Measurements from ENCODE around the gene PEX7.
"Not testable (repeated sequence)": the region's sequence is repeated elsewhere in the genome, so short reads cannot be mapped to it uniquely, and the experiment has no call there.

The PEX7 gene

DNA sequence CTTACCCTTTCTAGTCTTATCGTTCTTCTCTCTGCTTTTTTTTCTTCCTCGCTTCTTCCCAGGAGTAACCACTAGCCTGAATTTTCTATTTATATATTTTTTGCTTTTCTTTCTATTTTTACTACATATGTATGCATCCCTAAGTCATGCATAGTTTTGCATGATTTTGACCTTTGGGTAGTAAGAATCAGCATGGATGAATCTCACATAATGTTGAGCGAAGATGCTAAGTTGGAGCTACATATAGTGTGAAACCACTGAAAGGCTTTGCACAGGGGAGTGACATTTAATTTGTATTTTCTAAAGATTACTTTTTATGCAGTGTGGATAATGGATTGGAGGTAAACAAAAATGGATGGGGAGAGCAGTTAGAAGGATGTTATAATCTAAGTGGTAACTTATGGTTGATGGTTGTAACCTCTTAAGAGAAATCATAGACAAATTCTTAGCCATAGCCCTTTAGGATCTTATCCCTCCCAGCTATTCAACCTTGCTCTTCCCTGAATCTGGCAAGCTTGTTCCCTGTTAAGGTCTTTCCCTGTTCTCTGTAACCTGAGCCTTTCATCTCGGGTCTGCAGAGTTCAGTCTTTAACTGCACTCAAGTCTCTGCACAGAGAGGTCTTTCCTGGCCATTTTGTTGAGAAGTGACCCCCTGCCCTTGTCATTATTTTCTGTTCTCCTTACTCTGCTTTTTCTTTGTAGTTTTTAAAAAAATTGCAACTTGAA, 18.0 kb downstream of the PEX7 start:
- no peak for DNase-seq (ENCODE audit: low read depth)

DNA sequence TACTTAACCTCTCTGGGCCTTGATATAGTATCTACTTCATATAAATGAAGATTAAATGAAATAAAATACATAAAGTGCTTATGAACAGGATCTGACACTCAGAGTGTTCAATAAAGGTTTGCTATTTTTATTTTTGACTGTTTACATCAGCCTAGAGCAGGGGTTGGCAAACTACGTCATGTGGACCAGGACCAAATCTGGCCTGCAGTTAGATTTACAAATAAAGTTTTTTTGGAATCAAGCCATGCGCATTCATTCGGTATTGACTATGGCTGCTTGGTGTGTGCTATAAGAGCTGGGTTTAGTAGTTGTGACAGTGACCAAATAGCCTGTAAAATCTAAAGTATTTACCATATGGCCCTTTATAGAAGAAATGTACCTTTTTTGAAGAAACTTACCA, 20.8 kb downstream of the PEX7 start:
- no peak for DNase-seq (ENCODE audit: low read depth)

DNA sequence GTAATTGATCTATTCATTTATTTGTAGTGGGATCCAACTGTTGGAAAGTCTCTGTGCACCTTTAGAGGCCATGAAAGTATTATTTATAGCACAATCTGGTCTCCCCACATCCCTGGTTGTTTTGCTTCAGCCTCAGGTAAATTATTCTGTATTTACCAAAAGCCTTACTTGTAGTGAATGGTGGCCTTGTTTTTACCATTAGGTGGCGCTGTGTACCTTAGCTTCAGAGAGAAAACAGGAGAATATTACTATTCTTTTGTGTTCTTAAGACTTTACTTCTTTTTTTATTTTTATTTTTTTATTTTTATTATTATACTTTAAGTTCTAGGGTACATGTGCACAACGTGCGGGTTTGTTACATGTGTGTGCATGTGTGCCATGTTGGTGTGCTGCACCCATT, 23.7 kb downstream of the PEX7 start:
- no peak for DNase-seq (ENCODE audit: low read depth)

DNA sequence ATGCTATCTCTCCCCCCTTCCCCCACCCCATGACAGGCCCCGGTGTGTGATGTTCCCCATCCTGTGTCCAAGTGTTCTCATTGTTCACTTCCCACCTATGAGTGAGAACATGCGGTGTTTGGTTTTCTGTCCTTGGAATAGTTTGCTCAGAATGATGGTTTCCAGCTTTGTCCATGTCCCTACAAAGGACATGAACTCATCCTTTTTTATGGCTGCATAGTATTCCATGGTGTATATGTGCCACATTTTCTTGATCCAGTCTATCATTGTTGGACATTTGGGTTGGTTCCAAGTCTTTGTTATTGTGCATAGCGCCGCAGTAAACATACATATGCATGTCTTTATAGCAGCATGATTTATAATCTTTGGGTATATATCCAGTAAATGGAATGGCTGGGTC, 24.1 kb downstream of the PEX7 start:
- not testable (repeated sequence) for DNase-seq (ENCODE audit: low read depth)

DNA sequence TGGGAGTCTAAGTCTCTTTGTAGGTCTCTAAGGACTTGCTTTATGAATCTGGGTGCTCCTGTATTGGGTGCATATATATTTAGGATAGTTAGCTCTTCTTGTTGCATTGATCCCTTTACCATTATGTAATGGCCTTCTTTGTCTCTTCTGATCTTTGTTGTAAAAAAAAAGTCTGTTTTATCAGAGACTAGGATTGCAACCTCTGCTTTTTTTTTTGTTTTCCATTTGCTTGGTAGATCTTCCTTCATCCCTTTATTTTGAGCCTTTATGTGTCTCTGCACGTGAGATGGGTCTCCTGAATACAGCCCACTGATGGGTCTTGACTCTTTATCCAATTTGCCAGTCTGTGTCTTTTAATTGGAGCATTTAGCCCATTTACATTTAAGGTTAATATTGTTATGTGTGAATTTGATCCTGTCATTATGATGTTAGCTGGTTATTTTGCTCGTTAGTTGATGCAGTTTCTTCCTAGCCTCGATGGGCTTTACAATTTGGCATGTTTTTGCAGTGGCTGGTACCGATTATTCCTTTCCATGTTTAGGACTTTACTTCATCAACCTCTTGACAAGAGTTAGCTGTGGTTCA, 27.7 kb downstream of the PEX7 start:
- not testable (repeated sequence) for DNase-seq (ENCODE audit: low read depth)

DNA sequence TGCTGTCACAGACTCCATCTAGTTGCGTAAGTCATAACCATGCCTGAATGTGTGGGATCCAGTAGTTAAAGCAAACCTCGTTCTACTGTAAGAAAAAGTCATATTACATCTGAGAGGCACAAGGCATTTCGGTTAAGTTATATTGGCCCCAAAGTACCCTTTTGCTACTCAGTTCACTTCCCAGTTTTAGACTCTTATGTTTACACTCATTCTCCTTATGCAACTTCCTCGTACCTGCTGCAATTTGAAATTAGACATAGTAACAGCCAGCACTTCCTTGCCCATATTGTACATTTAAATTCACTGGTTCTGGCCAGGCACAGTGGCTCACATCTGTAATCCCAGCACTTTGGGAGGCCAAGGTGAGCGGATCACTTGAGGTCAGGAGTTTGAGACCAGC, 37.0 kb downstream of the PEX7 start:
- DNase-seq (ENCODE audit: low read depth) = no peak

DNA sequence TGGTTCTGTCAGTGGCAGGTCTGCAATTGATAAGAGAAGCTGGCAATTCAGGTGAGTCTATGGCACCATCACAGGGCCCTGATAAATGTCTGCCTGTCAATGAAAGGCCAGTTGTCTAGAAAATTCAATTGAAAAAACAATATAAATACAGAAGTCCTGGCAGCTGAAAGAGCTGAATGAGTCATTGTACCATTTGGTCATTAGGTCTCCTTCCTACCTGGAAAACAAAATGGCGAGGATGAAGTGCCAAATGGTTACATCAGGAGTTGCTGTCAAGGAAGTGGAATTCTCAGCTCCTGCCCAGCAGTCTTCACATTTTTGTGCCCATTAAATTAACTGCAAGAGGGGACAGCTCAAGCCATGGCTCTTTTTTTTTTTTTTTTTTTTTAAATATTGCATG, 37.7 kb downstream of the PEX7 start:
- DNase-seq (ENCODE audit: low read depth) = no peak

DNA sequence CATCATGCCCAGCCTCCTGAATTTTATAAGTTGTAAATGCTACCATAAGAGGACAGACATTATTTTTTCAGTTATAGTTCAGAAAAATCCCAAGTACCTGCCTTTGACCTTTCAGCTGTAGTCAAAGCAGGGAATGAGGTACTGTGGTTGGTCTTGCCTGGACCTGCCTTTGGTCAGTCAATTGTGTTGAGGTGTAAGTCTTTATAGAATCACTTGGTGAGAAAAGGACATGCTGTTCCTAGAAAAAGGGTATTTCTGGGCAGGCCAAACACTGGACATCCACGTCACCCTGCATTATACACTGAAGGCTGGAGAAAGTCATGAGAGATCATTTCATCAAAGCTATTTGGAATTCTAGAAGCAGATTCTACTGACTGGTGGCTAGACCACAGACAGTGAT, 40.3 kb downstream of the PEX7 start:
- DNase-seq (ENCODE audit: low read depth) = no peak

DNA sequence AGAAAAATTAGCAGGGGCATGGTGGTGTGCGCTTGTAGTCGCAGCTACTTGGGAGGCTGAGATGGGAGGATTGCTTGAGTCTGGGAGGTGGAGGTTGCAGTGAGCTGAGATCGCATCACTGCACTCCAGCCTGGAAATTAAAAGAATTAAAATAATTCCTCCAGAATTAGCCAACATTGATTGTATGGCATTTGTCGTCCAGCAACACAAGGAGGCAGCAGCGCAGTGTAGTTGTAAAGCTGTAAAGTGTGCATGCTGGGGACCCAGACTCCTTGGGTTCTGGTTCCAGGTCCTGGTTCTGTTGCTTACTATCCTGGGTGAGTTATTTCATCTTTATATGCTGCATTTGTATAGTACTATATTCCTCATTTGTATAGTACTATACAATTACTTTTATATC, 41.4 kb downstream of the PEX7 start:
- DNase-seq (ENCODE audit: low read depth) = no peak

DNA sequence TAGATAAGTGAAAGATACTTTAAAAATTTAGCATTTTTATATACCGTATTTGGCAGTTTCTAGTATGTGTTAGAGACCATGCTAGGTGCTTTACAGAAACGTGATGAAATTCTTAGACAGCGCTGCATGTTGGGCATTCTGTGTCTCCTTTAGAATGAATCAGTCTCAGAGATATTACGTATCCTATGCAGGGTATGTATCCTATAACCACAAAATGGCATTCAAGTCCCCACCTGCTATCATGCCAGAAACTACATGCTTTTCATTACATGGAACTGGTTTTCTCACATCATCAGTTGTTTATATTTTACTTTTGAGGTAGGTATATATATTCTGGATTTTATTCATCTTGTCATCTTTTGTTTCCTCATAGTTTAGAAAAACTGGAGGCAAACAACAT, 42.3 kb downstream of the PEX7 start:
- DNase-seq (ENCODE audit: low read depth) = no peak

DNA sequence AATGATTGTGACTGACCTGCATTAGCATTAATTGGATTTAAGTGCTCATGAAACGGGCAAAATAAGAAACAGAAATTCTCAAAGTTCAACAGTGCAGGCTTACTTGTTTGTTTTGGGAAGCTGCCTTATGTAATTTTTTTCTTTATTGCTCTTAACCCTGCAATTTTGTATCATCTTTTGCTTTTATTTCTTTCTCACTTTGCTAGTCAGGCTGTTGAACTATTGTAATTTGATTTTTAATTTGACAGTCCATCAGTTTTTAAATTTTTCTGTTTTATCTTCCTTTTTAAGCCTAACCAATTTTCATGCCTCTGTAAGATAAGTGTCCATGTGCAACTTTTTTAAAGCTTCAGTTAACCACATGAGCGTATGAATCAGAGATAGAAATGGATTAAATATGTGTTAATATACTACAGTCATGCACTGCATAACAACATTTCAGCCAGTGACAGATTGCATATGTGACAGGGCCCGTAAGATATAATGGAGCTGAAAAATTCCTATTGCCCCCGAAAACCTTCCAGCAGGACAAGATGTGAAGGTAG, 44.6 kb downstream of the PEX7 start:
- DNase-seq (ENCODE audit: low read depth) = no peak

DNA sequence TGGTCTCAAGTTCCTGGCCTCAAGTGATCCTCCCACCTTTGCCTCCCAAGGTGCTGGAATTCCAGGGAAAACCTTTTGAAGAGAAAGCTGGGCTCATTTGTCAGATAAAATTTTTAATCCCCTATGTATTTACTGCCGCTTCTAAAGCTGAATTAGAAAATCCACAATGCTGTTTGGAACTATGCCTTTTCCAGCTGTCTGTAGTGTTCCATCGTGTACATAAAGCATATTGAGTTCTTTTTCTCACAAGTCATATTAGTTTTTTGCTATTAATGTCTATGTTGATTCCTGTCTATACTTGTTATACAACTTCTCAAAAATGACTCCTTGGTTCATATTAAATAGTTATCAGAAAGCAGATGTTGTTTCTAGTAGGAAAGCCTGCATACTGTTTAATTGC, 47.1 kb downstream of the PEX7 start:
- no peak for DNase-seq (ENCODE audit: low read depth)

DNA sequence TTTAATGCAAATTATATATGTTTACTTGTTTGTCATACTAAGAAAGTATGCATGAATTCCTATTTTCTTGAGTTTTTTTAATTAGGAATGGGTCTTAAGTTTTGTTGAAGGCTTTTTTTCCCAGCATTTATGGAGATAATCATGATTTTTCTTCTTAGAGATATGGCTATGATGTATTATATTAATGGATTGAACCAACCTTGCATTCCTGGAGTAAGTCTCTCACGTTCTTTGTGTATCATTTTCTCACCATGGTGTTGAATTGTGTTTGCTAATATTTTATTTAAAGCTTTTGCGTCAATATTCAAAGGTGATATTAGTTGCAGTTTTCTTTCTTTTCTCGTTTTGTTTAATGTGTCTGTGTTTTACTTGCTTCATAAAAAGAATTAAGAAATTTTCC, 51.4 kb downstream of the PEX7 start:
- no peak for DNase-seq (ENCODE audit: low read depth)

DNA sequence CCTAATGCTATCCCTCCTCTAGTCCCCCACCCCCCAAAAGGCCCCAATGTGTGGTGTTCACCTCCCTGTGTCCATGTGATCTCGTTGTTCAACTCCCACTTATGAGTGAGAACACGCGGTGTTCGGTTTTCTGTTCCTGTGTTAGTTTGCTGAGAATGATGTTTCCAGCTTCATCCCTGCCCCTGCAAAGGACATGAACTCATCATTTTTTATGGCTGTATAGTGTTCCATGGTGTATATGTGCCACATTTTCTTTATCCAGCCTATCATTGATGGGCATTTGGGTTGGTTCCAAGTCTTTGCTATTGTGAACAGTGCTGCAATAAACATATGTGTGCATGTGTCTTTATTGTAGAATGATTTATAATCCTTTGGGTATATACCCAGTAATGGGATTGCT, 54.1 kb downstream of the PEX7 start:
- not testable (repeated sequence) for DNase-seq (ENCODE audit: low read depth)

DNA sequence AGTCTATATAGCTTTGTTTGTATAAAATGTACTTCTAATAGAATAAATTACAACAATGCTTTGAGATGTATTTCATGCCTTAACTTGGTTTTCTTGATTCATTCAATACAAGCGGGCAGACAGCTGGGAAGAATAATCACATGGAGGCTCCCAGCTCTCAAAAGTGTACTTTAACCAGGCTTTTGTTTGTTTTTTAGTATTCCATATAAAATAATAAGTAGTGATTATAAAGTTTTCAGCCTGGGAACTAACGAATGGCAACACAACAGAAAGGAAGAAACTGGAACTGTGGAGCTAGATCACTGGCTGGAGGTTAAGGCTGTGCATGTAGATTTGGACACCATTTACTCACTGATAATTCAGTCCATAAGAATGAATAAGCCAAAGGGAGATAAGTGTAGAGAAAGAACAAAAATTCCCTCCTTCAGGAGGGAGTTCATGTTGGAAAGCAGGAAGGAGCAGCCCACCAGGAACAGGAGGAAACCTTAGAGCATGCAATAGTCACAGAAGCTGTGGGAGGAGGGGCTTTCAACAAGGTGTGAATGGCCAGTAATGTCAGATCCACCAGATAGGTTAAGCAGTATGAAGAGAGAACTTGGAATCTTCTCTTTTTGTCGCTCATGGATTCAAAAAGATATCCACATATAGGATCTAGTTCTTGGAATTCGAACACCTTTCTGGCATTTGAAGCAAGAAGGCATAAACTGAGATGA, 58.5 kb downstream of the PEX7 start:
- DNase-seq (ENCODE audit: low read depth) = no peak

DNA sequence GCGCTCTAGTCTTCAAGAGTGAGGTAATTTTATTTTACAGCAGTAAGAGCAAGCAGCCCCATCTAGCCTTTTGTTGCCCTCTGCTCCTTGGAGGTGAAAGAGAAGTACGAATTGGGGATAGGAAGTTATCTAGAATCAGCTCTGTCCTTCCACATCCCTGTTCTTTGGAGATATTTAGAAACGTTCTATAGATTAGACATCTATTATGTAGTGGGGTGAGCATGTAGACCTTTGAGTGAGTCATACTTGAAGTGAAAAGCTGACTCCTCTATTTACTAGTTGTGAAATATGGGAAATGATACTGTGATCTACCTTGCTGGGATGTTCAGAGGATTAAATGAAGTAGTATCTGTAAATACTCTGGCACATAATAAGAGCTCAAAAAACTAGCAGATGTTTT, 63.7 kb downstream of the PEX7 start:
- DNase-seq (ENCODE audit: low read depth) = no peak

DNA sequence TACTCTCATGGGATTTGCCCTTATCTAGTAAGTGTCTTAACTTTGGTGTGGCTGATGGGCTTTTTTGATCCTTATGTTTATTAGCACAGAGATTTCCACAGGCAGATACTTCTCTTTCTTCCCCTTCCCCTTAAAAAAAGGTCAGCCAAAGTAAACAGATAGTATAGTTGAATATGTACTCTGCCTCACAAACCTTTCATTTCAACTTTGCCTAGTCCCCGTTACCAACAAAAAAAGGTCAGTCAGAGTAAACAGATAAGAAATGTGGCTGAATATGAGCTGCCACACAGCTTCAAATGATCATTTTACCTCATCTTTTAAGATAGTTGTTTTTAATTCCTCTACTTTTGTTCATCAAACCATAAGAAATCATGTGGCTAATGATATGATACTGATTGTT, 65.6 kb downstream of the PEX7 start:
- DNase-seq (ENCODE audit: low read depth) = no peak

DNA sequence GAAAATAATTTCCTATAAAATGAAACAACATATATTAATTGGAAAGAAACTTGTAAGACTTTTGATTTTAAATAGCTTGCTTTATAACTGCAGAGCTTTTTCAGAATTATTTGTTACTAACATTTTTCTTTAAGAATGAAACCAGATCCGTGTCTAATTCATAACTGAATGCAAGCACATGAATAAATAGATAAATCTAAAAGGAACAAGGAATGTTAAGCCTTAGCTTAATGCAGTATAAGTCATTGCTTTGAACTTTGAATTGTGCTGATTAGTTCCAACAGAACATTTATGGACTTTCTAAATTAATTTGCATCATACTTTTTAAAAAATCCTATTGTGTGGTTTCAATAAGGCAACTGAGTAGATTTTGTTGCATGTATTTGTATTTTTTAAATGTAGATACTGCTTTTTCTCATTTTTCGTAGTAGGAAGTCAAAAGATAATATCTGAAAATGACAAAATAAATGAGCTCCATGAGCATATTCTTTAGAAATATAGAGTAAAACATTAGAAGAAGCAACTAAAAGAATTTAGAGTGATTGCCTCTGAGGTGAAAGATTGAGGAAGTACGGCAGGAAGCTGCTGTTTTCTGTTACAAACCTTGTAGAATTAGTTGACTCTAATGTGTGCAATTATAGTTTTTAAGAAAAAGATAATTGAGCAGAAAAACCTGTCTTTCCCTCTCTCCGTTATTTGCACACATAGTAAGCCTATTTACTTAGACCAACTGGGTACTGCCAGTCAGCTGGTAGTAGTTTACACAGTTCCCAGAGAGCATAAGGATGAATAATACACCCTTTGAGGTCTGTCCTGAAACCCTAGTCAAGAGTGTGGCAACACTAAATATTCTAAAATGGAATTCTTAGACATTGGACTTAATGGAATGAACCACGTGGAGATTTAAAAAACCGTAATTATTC, 67.1 kb downstream of the PEX7 start:
- no peak for DNase-seq (ENCODE audit: low read depth)

DNA sequence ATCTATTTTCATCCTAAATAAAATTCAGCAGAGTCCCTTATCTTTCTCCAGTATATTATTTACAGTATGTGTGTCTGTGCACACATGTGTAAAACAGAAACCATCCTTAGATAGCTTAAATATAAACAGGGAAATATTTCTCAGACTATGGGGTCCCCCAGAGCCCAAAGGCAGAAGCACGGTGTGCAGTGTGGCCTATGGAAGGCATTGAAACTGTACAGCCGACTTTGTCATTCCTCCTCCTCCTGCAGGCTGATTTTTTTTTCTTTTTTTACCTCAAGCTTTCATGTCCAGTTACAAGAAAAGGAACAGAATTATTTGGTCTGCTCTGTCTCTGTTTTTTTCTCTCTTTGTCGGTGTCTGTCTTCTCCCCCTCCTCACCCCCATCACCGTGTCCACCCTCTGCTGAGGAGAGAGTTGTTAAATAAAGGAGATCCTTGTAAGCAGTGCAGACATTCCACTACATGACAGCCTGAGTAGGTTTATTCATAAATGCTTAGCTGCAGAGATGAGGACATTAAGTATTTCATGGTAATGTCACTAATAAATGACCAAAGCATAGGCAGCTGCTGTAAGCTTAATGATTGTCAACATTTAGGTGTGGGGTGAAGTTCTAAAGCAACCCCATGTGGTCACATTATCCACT, 67.9 kb downstream of the PEX7 start:
- DNase-seq (ENCODE audit: low read depth) = no peak

DNA sequence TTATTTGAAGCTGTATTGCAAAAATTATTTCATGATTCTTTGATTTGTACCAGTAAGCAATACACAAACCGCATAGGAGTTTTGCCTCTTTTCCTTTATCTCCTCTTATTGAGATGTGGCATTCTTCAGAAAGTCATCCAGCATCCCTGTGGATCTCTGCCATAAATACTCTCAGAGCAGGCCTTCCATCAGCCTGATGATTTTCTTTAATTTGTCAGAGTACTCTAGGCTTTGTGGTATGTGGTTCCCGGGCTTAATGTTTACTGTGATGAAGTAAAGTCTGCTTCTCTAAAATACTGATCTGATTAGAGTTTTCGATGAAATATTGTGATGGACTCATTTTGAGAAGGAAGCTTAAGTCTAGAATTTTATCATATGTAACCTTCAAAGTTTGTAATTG, 68.6 kb downstream of the PEX7 start:
- DNase-seq (ENCODE audit: low read depth) = no peak

DNA sequence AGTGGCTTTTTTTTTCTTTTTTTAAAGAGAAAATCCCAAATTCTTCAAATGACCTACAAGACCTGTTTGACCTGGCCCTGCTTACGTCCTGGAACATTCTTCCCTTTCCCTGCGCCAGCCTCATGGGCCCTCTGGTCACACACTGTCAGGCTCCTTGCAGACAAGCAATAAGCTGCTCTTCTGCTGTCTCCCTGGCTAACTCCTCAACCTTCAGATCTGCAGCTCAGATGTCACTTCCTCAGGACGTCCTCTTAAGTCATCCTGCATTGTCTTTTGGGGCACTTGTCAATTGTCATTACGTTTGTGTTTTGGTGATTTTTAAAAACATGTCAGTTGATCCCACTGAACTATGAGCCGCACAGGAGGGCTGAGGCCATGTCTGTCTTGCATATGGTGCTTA, 70.8 kb downstream of the PEX7 start:
- no peak for DNase-seq (ENCODE audit: low read depth)

DNA sequence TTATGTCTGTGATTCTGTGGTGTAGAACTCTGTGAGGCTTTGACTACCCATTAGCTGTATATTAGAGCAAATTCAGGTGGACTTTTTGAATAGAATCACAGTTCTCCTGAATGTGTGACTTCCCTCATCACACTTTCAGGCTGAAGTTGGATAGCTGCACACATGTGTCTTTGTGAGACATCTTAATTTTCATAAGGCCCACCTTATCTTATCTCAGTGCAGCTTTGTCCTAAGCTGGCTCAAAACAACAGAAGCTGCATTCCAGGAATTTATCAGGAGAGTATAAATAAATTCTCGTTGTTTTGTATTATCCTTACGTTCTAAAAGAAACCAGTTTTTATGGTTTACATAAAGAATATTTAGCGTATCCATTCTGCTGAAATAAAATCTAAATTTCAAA, 73.5 kb downstream of the PEX7 start:
- DNase-seq (ENCODE audit: low read depth) = no peak
